Stimulated activated CD8-positive, alpha-beta memory T cell treated with anti-CD3 and anti-CD28 coated beads, Interleukin-4, amount 100 ng/mL, for 4 hours (primary cell): ENCODE data around the gene GZF1.

Experiments used
- DNase-seq, 2 donors: peaks; one replicate each; pipeline ENCODE4 v3.0.0-alpha.2; 2020; ENCODE audit warnings: low read depth in 2 of 2, low spot score in 1 of 2

Gene GZF1

DNA sequence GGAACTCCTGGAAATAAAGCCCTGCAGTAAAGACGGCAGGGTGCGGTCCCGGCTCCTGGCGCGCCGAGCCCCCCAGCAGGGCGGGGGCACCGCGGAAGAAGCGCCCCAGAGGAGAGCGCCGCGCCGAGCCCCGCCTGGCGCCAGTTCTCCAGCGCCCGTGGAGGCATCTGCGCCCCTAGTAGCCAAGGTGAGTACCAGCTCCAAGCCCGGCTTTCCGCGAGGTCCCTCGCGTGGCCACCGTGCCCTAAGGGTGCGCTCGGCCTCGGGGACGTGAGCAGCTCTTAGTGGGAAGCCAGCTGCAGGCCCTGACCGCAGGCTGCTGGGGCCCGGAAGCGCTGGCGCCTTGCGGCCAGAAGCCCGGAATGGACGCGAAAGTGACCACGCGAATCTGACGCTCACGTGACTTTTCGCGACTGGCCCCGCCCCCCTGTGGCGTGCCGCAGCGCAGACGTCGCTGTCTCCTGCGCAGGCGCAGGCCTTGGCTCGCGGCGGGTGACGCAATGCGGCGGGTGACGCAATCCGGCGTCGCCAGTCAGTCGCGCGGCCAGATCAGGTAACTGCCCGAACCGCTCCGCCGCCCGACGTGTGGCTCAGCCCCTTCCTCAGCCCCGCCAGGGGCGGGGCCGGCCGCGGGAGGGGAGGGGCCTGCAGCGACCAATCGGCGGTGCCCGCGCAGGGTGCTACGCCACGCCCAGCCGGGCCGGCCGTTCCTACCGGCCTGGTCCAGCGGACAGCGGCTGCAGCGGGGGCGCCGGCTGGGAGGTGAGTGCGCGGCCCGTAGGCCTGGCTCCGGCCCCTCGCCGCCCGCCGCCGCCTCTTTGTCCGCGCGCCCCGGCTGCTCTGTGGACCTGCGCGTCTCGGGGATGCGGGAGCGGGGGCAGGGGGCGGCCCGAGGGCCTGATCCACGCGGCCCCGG is at the start of gene GZF1:
Gene GZF1 (plus strand): TSS at position 707 of the 916 bp plus-strand sequence. CDS start 2,202 bp downstream, outside the sequence.
- peak; percentile 95 to 98 for DNase-seq

DNA sequence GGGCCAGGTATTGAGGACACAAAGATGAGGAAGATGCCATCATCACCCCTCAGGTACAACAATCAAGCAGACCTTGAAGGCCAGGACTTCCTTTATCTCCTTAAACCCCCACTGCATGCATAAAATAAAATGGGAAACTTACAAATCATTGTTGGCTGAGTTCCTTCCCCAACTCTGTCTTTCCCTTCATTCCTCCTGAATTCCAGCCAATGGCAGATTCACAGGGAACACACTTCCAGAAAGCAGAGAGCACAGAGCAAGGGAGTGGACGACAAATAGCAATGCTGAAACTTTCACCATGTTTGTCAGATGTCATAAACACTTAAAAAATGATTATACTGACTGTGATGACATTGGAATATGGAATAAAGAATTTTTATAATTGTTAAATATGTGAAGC is 48.7 kb upstream of the GZF1 start:
- DNase-seq, result no peak

DNA sequence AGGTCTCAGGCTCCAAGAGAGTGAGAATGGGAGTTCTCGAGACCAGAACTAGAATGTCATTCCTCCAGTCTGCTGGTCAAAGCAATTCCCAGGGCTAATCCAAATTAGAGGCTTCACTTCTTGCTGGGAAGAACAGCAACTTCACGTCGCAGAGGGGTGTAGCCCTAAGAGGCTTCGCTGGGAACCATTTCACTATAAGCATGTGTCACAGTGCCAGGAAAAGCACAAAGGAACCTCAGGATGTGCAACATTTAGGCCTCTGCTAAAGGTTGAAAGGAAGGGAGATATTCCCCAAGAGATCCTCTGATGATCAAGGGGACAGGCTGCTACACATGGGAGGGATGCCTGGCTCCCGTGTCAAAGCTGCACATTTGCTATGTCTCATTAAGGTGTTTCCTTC is 47.3 kb upstream of the GZF1 start:
- DNase-seq, result no peak

DNA sequence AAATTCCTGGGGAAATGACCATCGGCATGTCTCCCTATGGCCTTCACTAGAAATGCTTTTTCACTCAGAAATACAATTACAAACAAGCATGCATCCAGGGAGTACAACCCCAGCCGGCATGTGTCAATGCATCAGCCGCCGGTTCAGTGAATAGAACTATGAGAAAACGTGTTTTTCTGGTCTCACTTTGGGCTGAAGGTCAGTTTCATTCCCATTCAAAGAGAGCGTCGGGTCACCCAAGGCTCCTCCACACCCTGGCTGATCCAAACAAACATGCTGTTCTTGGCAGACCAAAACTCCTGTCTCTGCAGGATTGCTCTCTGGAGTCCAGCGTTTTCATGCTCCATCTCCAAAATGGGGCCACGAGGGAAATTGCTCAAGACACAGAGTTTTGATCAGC is 46.9 kb upstream of the GZF1 start:
- DNase-seq, result no peak

DNA sequence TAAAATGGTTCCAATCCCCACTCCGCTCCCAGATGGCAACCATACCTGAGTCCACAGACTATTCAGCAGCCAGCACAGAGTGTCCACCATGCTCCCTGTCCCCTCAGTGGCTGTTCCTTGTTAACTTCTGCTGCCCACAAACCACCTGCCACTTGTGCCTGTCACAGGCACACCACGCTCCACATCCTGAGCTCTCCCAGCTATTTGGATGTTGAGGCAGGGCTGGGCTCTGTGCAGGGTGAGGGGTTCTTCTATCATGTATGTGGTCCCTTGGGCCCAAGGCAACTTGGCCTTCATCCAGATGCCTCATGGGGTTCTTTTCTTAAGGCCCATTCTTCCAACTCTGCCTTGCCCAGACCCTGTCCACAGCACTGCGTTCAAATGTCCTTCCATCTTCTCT is 45.4 kb upstream of the GZF1 start:
- no peak for DNase-seq

DNA sequence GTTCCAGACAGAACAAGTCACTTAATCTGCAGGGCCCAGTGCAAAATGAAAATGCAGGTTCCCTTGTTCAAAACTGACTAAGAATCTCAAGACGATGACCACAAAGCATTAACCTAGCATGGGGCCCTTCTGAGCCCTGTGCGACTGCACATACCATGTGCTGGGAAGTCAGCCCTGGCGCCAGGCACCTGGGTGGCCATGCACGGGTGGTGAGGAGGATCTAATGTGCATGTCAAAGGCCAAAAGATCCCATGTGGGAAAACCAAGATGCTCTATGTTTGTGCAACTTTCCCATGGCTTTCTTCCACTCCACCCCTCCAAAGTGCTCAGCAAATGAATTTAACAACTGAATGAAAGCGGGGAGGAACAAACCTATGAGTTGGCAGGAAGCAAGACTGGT is 44.9 kb upstream of the GZF1 start:
- DNase-seq, result no peak

DNA sequence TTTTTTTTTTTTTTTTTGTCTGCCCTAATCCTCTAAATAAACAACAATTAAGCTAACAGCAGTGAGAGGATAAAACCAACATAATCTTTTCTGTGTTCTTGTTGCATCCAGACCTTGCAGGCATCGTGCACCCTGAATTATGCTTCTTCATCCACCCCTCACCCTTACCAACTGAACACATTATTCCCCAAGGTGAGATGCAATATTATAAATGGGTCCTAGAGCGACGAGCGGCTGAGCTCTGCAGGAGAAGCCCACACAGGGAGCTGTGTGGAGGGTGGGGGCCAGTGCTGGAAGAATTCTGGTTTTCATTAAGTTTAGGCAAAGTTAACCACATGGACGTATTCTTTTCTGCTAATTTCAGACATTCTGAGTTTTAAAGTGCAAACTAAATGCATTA is 43.6 kb upstream of the GZF1 start:
- DNase-seq, result no peak

DNA sequence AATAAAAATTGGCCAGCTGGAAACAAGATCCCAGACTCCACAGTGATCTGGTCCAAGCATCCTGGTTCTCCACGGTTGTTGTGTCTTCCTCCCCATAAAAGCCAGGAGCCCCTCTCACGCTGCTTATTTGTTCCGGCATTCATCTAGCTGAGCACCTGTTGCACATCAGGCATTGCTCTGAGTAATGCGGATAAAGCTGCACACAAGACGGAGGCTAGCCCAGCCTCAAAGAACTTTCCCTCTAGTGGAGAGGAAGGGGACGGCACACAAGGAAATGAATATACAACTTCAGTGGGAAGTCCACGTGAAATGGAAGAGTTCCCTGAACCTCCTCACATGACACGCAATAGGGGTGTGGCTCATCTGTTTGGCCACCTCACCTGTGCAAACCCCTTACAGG is 41.7 kb upstream of the GZF1 start:
- no peak for DNase-seq

DNA sequence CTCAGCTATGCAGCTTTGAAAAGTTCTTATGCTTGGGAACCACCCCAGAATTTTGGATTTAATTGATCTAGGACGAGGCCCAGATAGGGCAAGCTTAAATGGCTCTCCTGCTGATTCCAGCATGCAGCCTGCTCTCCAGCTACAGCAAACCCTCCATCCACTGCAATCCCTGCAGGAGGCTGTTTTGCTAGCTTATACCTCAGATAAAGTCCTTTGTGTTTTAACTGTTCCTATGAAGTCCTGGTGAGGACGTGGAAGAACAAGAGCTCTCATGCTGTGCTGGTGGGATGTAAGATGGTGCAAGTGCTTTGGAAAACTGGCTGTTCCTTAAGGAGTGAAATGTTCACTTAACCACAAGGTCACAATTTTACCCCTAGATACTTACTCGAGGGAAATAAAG is 36.9 kb upstream of the GZF1 start:
- no peak for DNase-seq

DNA sequence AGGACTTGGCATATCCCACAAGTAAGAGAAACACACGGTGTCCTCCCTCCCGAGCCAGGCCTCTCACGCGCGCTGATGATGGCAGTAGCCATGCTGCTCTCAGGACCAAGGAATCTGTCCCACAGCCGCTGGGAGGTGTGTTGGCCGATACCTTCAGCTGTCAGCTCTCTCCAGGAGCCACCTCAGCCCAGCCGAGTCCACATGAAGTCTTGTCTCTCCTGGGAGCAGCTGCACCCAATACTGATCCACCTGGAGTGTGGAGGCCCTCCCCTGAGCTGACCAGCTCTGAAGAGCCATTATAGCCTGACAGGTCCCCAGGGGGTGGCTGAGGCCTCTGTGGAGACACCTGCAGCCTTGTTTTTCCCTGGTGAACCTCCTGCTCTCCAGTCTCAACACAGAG is 35.2 kb upstream of the GZF1 start:
- DNase-seq, result no peak

DNA sequence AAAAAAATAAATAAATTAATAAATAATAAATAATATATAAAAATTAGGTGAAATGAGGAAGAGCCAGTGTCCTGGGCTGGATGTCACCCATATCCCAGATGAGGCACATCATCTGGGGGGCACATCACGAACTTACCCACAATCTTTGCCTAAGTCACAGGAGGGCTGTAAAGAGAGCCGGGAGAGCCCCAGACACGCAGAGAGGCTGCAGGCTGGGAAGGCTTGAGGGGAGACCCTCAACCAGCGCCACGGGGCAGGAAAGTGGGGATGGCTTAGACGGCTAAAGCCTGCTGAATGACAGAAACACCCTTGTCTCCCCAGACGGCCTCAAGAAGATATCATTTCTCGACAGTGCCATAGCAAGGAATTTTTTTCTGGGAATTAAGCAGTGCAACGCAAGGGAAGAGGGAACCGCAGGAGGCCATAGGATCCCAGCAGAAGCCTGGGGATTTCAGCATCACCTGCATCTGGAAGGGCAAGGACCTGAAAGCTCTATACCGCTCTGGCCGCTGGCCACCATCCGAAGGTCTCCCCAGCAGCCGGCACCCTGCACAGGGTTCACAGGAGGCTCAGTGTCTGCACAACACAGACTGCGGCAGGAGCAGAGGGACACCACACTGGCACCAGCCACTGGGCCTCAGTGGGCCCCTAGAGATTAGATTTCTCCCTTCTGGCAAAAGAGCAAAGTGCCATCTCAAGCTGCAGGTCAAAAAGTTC is 34.2 kb upstream of the GZF1 start:
- no peak for DNase-seq

DNA sequence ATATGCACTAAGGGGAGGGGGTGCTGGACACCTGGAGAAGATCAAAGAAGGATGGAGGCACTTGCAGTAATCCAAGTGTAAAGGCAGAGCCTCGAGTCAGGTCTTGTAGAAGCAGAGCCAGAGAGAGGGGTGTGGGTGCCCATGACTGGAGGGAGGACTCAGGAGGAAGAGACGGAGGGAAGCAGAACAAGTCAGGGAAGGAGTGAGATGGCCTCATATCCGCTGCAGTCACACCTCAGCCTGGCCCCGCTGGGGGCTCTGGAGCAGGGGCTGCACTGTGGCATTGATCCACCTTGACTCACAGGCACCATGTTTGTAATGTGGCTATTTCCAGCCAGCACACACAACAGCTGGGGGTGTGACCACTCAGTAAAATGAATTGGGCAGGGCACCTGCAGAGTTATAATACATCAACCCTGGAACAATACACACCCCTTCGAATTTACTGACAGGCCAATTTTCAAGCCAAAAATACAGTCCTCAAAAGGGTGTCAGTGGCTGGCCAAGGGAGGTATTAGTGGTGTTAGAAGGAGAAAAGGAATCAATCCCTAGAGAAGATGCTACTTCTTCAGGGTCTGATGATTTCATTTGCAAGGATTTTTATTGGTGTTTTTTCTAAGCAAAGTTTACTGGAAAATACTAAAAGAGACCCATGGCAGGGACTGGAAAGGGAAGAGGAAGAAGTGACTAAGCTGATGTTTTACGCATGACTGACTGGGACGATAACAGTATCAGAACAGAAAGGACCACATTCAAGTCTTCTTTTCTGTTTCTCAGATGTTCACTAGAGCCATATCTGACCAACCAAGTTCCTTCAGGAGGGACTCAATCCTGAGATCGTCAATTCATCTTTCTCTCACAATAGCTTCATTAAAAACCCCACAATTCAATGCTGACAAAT is 30.3 kb upstream of the GZF1 start:
- DNase-seq, result no peak

DNA sequence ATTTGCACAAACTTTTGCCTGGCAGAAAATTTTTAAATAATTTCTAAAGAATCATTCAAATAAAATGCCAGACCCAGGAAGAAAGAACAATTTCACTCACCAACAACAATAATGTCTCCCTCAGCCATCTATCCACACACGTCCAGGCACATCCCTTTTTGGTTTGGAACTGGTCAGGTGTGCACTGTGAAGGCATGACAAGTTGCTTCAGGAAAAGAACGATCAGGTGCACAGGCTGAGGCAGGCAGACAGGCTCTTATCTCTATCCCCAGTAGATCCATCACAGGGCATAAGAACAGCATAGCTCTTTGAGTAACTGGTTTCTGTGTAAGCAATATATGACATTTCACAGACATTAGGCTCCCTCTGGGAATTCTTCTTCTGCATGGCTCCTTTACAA is 29.5 kb upstream of the GZF1 start:
- no peak for DNase-seq

DNA sequence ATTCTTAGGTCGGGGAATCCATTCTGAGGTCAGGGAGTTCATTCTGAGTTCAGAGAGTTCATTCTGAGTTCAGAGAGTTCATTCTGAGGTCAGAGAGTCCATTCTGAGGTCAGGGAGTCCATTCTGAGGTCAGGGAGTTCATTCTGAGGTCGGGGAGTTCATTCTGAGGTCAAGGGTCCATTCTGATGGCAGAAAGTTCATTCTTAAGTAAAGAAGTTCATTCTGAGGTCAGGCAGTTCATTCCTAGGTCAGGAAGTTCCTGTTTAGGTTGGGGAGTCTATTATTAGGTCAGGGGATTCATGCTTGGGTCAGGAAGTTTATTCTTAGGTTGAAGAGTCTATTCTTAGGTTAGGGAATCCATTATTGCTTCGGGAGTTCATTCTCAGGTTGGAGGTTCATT is 27.9 kb upstream of the GZF1 start:
- DNase-seq, result no peak

DNA sequence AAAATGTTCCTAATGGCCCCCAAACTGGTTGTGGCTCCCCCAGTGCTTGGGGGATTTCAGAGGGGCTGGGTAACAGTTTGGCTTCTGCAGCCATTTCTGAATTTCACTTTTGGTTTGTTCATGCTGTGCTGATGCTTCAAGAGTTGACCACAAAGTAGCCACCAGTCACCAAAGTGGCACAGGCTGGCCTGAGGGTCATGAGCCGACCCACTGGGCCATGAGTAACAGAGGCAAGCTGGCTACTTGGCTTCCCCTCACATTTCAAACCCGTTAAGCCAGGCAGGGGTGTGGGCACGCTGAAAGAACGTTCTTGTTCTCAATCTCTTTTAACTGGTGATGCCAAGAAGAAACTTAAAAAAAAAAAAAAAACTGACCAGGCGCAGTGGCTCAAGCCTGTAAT is 26.5 kb upstream of the GZF1 start:
- DNase-seq, result no peak

DNA sequence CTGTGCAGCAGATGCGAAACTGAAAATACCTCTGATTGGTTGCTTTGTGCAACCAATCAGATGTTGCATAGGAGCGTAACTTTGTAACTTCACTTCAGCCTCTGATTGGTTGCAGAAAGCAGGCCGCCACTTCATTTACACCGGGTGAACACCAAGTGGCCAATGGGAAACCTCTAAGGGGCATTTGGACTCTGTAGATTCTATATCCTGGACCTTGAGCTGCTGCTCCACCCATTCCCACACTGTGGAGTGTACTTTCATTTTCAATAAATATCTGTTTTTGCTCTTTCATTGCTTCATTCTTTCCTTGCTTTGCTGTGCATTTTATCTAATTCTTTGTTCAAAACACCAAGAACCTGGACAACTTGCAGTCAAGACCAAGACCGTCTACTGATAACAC is 25.5 kb upstream of the GZF1 start:
- no peak for DNase-seq

DNA sequence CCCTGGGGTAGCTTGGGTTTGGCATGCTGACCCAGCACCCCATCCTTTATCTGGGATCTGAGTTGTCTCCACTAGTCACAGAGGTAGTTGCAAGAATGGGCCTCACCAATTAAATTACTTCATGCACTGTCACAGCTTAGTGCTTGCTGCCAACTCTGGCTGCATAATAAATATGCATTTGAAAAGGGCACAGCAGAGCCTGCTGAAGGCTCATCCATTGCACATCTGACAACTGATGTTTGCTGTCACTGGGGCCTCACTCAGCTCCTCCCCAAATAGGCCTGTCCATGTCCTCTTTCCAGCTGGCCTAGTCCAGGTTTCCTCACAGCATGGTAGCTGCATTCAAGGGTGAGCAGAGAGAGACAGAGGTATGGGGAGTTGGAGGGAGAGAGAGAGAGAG is 24.7 kb upstream of the GZF1 start:
- no peak for DNase-seq

DNA sequence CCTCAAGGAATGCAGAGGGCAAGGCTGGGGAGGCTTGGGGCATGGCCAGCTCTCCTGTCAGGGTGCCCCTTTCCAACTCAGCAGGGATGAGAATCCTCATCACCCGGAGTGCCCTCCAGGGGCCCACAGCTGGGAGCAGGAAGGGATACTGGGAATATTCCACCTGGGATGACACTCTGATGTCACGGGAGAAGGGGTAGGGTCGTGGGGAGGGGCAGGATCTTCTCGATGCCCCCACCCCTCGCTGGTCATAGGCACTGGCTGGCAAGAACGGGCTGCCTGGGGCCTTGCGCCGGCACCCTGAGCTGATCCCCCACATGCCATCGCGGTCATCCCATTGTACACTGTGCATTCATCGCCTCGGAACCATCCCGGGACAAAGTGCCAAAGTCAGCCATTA is 22.0 kb upstream of the GZF1 start:
- no peak for DNase-seq

DNA sequence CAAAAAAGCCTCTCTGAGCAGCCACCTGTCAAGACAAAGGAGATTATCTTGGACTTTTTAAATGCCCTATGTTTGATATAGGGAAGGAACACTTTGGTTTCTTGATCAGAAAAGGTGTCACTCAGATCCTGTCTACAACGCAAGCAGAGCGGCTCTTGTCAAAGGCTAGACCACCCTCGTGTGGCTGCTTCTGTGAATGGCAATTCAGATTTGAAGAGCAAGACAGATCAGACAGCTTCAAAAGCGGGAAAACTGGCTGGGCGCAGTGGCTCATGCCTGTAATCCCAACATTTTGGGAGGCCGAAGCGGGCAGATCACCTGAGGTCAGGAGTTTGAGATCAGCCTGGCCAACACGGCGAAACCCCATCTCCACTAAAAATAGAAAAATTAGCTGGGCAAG is 21.5 kb upstream of the GZF1 start:
- DNase-seq, result no peak

DNA sequence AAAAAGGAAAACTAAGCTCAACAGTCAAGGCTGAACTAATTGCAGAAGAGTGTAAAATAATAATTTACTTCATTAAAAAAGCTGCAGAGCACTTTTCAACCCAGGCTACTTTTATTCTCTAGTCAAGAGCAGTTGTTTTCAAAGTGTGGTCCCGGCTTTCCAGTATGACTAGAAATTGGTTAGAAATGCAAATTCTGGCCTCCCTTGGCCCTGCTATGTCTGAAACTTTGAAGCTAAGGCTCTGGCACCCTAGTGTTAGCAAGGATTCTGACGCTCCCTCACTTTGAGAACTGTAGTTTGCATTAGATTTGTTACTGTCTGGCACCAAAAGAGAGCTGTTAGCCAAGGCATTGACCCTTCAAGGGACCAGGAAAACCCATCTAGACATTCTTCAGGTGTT is 20.9 kb upstream of the GZF1 start:
- DNase-seq, result no peak

DNA sequence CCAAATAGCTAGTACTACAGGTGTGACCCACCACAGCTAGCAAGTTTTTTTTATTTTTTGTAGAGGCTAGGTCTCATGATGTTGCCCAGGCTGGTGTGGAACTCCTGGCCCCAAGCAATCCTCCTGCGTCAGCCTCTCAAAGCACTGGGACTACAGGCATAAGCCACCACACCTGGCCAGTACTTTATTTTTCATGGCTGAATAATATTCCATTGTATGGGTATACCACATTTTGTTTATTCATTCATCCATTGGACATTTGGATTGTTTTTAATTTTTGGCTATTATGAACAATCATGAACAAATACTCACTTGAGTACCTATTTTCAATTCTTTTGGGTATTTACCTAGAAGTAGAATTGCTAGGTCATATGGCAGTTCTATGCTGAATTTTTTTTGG is 18.4 kb upstream of the GZF1 start:
- no peak for DNase-seq

DNA sequence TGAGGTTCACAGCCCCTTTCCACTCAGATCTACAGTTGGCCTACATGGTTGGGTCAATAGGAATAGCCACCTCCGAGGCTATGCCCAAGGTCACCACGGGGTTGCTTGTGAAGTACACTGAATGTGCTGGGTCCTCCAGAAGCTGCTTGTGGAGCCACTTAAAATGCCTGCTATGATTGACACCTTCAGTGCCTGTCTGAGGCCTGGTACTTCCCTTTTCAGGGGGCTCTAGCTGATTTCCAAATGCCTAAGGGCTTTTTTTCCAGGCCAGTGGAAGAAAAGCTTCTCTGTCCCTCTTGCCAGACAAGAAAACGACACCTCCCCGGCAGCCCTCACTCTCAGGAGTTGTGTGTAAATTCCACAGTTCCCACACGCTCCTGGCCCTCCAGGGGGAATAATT is 17.6 kb upstream of the GZF1 start:
- no peak for DNase-seq
